Astrocyte (in vitro differentiated cells and primary cell): ENCODE data around the gene OR52L1. TPM values are rescaled to one million over a fixed set of nuclear protein-coding genes. Genes with fewer than 3 reads are reported as not detected.

Source experiments
- DNase-seq: peaks from one replicate; pipeline ENCODE4 v3.0.0-alpha.2; 2010; ENCODE audit warnings: low read depth
- FAIRE-seq: peaks from 2 replicates; lab custom pipeline; 2011; peaks lifted over from hg19 to GRCh38; lab: Jason Lieb, UNC
- H2AFZ ChIP-seq: 2 replicates; pipeline ENCODE4 v1.6.0; 2012; ENCODE audit warnings: low read depth, low read length, inconsistent platforms
- H3K27ac ChIP-seq: 2 replicates; pipeline ENCODE4 v1.5.1; 2011; ENCODE audit warnings: low read depth, low read length, inconsistent platforms
- H3K27me3 ChIP-seq: 2 replicates; pipeline ENCODE4 v1.6.0; 2011; ENCODE audit warnings: low read length, inconsistent platforms; ENCODE audit not compliant: insufficient read depth
- H3K36me3 ChIP-seq: 2 replicates; pipeline ENCODE4 v1.5.1; 2011; ENCODE audit warnings: low read length, inconsistent platforms; ENCODE audit not compliant: insufficient read depth
- H3K4me1 ChIP-seq: 2 replicates; pipeline ENCODE4 v1.5.1; 2011; ENCODE audit warnings: low read length, inconsistent platforms; ENCODE audit not compliant: insufficient read depth
- H3K4me2 ChIP-seq: 2 replicates; pipeline ENCODE4 v1.6.0; 2012; ENCODE audit warnings: low read length, inconsistent platforms
- H3K4me3 ChIP-seq: 2 replicates; pipeline ENCODE4 v1.5.1; 2011; ENCODE audit warnings: low read depth, mild to moderate bottlenecking, low read length, inconsistent platforms; ENCODE audit not compliant: insufficient read depth
- H3K79me2 ChIP-seq: 2 replicates; pipeline ENCODE4 v1.6.0; 2012; ENCODE audit warnings: mild to moderate bottlenecking, low read length, inconsistent platforms; ENCODE audit not compliant: insufficient read depth
- H3K9ac ChIP-seq: 2 replicates; pipeline ENCODE4 v1.6.0; 2012; ENCODE audit warnings: mild to moderate bottlenecking, low read length, inconsistent platforms
- H3K9me3 ChIP-seq: 2 replicates; pipeline ENCODE4 v1.5.1; 2012; ENCODE audit warnings: low read depth, mild to moderate bottlenecking, low read length, inconsistent platforms; ENCODE audit not compliant: insufficient read depth
- H4K20me1 ChIP-seq: 2 replicates; pipeline ENCODE4 v1.6.0; 2012; ENCODE audit warnings: low read length, inconsistent platforms; ENCODE audit not compliant: insufficient read depth
- H3K27ac Mint-ChIP-seq: one replicate; pipeline ENCODE4 v1.8.0; 2021; ENCODE audit warnings: mild to moderate bottlenecking, mixed read lengths; ENCODE audit not compliant: unreplicated experiment
- H3K27me3 Mint-ChIP-seq: one replicate; pipeline ENCODE4 v1.8.0; 2021; ENCODE audit warnings: low read depth, mixed read lengths; ENCODE audit not compliant: unreplicated experiment
- H3K36me3 Mint-ChIP-seq: one replicate; pipeline ENCODE4 v1.8.0; 2021; ENCODE audit warnings: low read depth, mixed read lengths; ENCODE audit not compliant: unreplicated experiment
- H3K4me1 Mint-ChIP-seq: one replicate; pipeline ENCODE4 v1.8.0; 2021; ENCODE audit warnings: low read depth, mixed read lengths; ENCODE audit not compliant: unreplicated experiment
- H3K4me3 Mint-ChIP-seq: one replicate; pipeline ENCODE4 v1.8.0; 2021; ENCODE audit warnings: mild to moderate bottlenecking, moderate library complexity, mixed read lengths; ENCODE audit not compliant: unreplicated experiment
- H3K9me3 Mint-ChIP-seq: one replicate; pipeline ENCODE4 v1.8.0; 2021; ENCODE audit warnings: mild to moderate bottlenecking, mixed read lengths; ENCODE audit not compliant: unreplicated experiment
- EZH2 ChIP-seq: IDR thresholded peaks from 2 replicates; pipeline ENCODE4 v1.6.1; 2012; ENCODE audit warnings: mild to moderate bottlenecking, low read length, inconsistent platforms; ENCODE audit not compliant: insufficient read depth
- total RNA-seq: library from RNA; stranded (reverse); gene quantifications from 2 replicates; pipeline ENCODE4 v1.2.1, GENCODE V29; 2021
- TF ChIP-seq, protein P1 (sequence below): IDR thresholded peaks from 2 replicates; pipeline ENCODE4 v1.5.1; 2011; ENCODE audit warnings: low read depth, mild to moderate bottlenecking, inconsistent platforms, low read length, moderate library complexity; ENCODE audit not compliant: insufficient read depth

The OR52L1 gene
- total RNA-seq, 1 donor from 2014 or later = not detected

DNA sequence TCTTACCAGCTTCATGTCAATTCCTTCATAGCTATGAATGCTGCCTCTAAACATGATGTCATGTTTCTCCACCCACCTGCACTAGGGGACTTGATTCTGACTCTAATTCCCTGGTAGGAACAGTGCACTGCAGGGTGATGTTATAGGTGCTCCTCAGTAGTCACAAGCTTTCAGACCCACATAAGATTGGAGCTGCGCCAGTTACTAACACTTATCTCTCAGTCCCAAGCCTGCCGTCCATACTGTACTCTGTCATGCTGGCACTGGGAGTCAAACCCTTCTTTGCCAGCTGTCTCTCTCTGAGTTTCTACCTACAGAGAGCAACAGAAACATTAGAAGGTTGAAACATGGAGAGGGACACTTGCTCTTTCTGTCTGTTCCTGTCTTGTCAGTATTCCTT, 38.3 kb upstream of the OR52L1 start:
- DNase-seq = no peak
- H3K27me3 ChIP-seq = no peaks in the 10 kb centered on the region
- H2AFZ ChIP-seq = no peak overlapping the region
- H4K20me1 ChIP-seq = no peaks in the 10 kb centered on the region
- no peaks in the 10 kb centered on the region for H3K79me2 ChIP-seq
- Mint-ChIP-seq H3K9me3 (no peaks in the 10 kb centered on the region), H3K27ac (no peak overlapping the region), H3K27me3 (peaks cover 16% of the 10 kb centered on the region), H3K4me1 (no peaks in the 10 kb centered on the region), H3K4me3 (no peak overlapping the region), H3K36me3 (no peaks in the 10 kb centered on the region)
- H3K4me2 ChIP-seq = no peak overlapping the region
- H3K9me3 ChIP-seq = no peaks in the 10 kb centered on the region
- H3K27ac ChIP-seq = no peak overlapping the region
- no peak for TF ChIP-seq EZH2
- TF ChIP-seq, protein P1, sequence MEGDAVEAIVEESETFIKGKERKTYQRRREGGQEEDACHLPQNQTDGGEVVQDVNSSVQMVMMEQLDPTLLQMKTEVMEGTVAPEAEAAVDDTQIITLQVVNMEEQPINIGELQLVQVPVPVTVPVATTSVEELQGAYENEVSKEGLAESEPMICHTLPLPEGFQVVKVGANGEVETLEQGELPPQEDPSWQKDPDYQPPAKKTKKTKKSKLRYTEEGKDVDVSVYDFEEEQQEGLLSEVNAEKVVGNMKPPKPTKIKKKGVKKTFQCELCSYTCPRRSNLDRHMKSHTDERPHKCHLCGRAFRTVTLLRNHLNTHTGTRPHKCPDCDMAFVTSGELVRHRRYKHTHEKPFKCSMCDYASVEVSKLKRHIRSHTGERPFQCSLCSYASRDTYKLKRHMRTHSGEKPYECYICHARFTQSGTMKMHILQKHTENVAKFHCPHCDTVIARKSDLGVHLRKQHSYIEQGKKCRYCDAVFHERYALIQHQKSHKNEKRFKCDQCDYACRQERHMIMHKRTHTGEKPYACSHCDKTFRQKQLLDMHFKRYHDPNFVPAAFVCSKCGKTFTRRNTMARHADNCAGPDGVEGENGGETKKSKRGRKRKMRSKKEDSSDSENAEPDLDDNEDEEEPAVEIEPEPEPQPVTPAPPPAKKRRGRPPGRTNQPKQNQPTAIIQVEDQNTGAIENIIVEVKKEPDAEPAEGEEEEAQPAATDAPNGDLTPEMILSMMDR = no peak
- H3K4me1 ChIP-seq = no peaks in the 10 kb centered on the region
- FAIRE-seq = no peak
- H3K4me3 ChIP-seq = no peak overlapping the region
- H3K36me3 ChIP-seq = no peaks in the 10 kb centered on the region
- H3K9ac ChIP-seq = no peak overlapping the region

- Mint-ChIP-seq H3K4me3 (no peak overlapping the region), H3K27ac (no peak overlapping the region), H3K9me3 (no peaks in the 10 kb centered on the region), H3K4me1 (peaks cover 2% of the 10 kb centered on the region), H3K27me3 (peaks cover 19% of the 10 kb centered on the region), H3K36me3 (no peaks in the 10 kb centered on the region)
- Histone ChIP-seq H3K4me1 (no peaks in the 10 kb centered on the region), H4K20me1 (no peaks in the 10 kb centered on the region), H3K79me2 (no peaks in the 10 kb centered on the region), H3K27me3 (no peaks in the 10 kb centered on the region), H3K4me3 (no peak overlapping the region), H3K9me3 (no peaks in the 10 kb centered on the region), H3K9ac (no peak overlapping the region), H2AFZ (no peak overlapping the region), H3K4me2 (no peak overlapping the region), H3K27ac (no peak overlapping the region), H3K36me3 (no peaks in the 10 kb centered on the region)
- FAIRE-seq (no peak), DNase-seq (peak; percentile 11)
- no peak for TF ChIP-seq EZH2
- TF ChIP-seq, protein P1 = peak; percentile 47
Measured at GRCh38 chr11:6022956-6023355, 36.2 kb upstream of the OR52L1 start.

- H3K27ac ChIP-seq = no peak overlapping the region
- no peak overlapping the region for H2AFZ ChIP-seq
- no peak overlapping the region for H3K4me3 ChIP-seq
- no peaks in the 10 kb centered on the region for H4K20me1 ChIP-seq
- H3K9me3 ChIP-seq = no peaks in the 10 kb centered on the region
- no peak overlapping the region for H3K4me2 ChIP-seq
- no peak overlapping the region for H3K27ac Mint-ChIP-seq
- no peaks in the 10 kb centered on the region for H3K4me1 ChIP-seq
- H3K9me3 Mint-ChIP-seq = peaks cover 4% of the 10 kb centered on the region
- H3K9ac ChIP-seq = no peak overlapping the region
- H3K27me3 Mint-ChIP-seq = no peaks in the 10 kb centered on the region
- TF ChIP-seq, protein P1 = no peak
- TF ChIP-seq EZH2 = no peak
- DNase-seq = no peak
- no peaks in the 10 kb centered on the region for H3K79me2 ChIP-seq
- H3K4me3 Mint-ChIP-seq = no peak overlapping the region
- FAIRE-seq = no peak
- no peaks in the 10 kb centered on the region for H3K27me3 ChIP-seq
- no peaks in the 10 kb centered on the region for H3K4me1 Mint-ChIP-seq
- no peaks in the 10 kb centered on the region for H3K36me3 ChIP-seq
- no peaks in the 10 kb centered on the region for H3K36me3 Mint-ChIP-seq
Measured at GRCh38 chr11:6013042-6013441, 26.3 kb upstream of the OR52L1 start.
